Mucosa of stomach (tissue), 1 donor: ENCODE results near the gene GPR142.

Experiments
- H3K27me3 ChIP-seq: one replicate; pipeline ENCODE4 v1.7.0; 2013; ENCODE audit warnings: mild to moderate bottlenecking, low read length; ENCODE audit not compliant: control insufficient read depth, insufficient read depth
- H3K36me3 ChIP-seq: one replicate; pipeline ENCODE4 v1.7.0; 2013; ENCODE audit warnings: low read length; ENCODE audit not compliant: control insufficient read depth, insufficient read depth
- H3K4me1 ChIP-seq: one replicate; pipeline ENCODE4 v1.7.0; 2013; ENCODE audit warnings: mild to moderate bottlenecking, low read length; ENCODE audit not compliant: control insufficient read depth, insufficient read depth
- H3K4me3 ChIP-seq: one replicate; pipeline ENCODE4 v1.7.0; 2013; ENCODE audit warnings: low read length
- H3K9ac ChIP-seq: one replicate; pipeline ENCODE4 v1.7.0; 2013; ENCODE audit warnings: mild to moderate bottlenecking, low read length, moderate library complexity
- H3K9me3 ChIP-seq: one replicate; pipeline ENCODE4 v1.7.0; 2013; ENCODE audit warnings: mild to moderate bottlenecking, low read length, moderate library complexity; ENCODE audit not compliant: control insufficient read depth
- donor health status: Pancreatic carcinoma.

GPR142 gene

DNA sequence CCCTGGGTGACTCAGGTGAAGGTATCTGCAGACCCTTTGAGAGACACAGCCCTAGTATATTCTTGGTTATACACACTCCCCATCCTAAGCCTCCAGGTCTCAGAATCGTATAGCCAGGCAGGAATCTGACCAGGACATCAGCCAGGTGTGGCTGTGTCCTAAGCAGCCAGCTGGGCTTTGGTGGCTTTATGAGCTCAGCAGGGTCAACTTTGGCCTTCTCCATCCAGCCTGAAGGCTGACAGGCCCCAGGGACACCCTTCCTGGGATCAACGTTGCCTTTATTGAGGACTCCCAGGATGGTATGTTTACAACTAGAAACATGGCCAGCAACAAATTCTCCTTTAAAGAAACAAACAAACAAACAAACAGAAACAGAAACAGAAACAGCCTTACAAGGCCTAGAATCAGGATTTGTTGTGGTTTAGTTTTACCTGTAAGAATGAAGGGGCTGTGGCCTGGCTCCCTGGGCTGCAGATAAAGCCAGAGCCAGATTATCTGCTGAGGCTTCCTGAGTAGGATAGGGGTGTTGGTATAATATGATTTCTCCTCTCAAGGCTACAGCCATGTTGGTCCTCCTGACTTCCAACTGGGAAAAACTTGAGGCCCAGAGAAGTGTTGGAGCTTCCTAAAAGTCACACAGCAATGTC, 32.8 kb upstream of the GPR142 start:
- H3K27me3 ChIP-seq, result peaks cover 16% of the 10 kb centered on the region
- H3K36me3 ChIP-seq, result no peaks in the 10 kb centered on the region
- no peaks in the 10 kb centered on the region for H3K9me3 ChIP-seq
- no peak overlapping the region for H3K4me3 ChIP-seq
- no peaks in the 10 kb centered on the region for H3K4me1 ChIP-seq
- no peak overlapping the region for H3K9ac ChIP-seq

DNA sequence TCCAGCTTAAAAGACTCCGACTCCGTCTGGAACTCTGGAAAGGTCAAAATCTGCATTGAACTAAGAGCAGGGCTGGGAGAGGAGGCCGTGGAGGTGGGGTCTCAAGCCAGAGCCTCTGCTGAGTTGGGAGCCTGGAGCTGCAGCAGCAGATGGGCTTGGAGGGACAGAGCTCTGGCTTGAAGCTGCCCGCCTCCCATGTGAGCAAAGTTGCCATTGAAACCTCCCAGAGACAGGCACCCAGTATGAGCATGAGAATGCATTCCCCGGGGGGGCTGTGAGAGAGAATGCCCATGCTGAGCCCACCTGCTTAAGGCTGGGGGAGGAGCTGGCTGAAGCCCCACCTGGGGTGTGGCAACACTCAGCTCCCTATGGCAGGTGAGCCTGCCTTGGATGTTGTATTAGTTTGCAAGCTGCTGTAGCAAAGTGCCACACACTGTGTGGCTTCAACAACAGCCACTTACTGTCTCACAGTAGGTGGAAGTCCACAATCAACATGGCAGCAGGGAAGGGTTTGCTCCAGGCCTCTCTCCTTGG, 31.7 kb upstream of the GPR142 start:
- Histone ChIP-seq H3K4me1 (no peaks in the 10 kb centered on the region), H3K36me3 (no peaks in the 10 kb centered on the region), H3K9me3 (no peaks in the 10 kb centered on the region), H3K27me3 (peaks cover 13% of the 10 kb centered on the region), H3K4me3 (no peak overlapping the region), H3K9ac (no peak overlapping the region)

DNA sequence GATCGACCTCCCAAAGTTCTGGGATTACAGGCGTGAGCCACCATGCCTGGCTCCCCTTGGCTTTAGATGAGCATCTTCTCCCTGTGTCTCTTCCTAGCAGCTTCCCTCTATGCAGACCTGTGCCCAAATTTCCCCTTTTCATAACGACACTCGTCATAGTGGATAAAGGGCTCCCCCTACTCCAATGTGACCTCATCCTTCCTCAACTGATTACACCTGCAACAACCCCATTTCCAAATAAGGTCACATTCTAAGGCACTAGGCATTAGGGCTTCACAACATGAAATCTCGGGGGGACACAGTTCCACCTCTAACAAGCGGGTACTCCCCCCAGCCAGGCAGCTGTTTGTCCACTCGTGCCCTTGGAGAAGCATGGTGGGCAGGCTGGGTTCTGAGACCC, 31.0 kb upstream of the GPR142 start:
- no peak overlapping the region for H3K4me3 ChIP-seq
- H3K9ac ChIP-seq, result no peak overlapping the region
- no peaks in the 10 kb centered on the region for H3K36me3 ChIP-seq
- peaks cover 8% of the 10 kb centered on the region for H3K27me3 ChIP-seq
- H3K4me1 ChIP-seq, result no peaks in the 10 kb centered on the region
- H3K9me3 ChIP-seq, result no peaks in the 10 kb centered on the region

DNA sequence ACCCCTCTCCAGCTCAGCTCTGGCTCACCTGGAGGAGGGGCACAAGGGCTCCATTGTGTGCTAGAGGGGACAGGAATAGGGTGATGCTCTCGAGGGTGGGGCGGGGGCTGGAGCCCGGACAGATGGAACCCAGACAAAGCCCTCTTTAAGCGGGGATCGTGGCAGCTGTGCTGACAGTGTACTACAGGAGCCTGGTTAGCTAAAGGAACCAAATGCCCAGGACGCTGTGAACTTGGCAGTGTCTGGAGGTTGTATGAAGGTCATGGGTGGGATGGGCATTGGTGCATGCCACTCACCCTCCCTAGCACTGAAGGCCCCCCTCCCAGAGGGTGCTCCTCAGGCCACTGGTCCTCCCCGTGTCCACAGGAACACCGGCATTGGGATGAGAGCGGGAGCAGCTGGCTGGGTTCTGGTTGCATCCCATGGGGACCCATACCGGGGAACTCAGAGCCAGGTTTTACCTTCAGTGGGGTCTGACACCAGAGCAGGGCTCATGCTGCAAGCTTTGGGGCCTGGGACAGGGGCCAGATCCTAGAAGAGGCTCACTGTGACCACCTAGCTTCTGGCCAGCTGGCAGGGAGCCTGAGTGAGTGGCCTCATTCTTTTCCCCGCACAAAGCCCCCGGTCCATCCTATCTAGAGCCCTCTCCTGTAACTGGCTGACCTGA, 29.3 kb upstream of the GPR142 start:
- Histone ChIP-seq H3K9ac (no peak overlapping the region), H3K4me3 (no peak overlapping the region), H3K27me3 (peaks cover 6% of the 10 kb centered on the region), H3K4me1 (no peaks in the 10 kb centered on the region), H3K36me3 (no peaks in the 10 kb centered on the region), H3K9me3 (no peaks in the 10 kb centered on the region)

DNA sequence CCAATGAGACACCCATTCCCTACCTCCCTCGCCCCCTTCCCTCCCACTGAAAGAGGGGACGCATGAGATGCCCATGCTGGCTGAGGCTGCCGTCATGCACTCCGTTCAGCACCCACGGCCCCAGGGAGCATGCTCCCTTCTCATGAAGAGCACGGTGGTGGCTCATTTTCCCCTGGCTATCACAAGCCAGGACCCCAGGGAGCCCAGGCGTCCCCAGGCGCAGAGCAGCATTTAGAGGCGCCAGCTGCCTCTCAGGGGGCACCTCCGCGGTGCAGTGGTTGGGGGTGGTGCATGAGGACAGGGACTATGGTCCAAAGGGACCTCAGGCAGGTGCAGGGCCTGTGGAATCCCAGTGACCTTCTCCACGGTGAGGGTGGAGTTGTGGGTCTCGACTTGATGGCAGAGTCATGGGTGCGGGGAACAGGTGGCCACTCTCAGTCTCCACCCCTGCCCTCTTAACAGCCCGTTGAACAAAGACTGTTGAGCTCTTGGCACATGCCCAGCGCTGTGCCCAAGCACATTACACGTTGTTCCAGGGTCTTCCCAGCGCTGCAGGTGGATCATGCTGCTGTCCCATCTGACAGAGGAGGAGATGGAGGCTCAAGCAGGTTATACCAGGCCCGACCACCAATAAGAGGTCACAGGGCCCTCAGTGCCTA, 27.6 kb upstream of the GPR142 start:
- no peak overlapping the region for H3K9ac ChIP-seq
- peaks cover 12% of the 10 kb centered on the region for H3K27me3 ChIP-seq
- no peaks in the 10 kb centered on the region for H3K4me1 ChIP-seq
- H3K9me3 ChIP-seq, result no peaks in the 10 kb centered on the region
- no peak overlapping the region for H3K4me3 ChIP-seq
- H3K36me3 ChIP-seq, result no peaks in the 10 kb centered on the region

DNA sequence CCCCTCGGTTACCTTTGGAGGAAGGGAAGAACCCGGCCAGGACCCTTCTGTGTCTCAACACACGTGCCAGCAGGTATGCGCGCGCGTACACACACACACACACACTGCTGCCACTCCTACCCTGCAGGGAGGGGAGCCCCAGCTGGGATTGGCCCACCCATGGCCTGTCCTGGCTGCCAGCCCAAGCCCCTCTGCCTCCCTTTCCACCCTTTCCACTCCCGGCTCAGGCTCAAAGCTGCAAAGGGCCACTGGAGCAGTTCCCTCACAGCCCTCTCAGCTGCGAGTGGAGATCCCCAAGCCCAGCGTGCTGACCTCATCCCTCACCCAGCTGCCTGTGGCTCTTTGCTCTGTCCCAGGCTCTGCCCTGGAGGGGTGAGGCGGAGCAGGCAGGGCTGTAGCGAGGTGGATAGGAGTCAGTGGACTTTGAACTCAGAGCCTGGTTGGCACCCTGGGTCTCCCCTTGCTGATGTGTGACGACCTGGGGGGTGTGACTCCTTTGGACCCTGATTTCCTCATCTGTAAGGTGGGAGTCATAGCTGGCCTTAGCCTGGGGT, 26.8 kb upstream of the GPR142 start:
- Histone ChIP-seq H3K9ac (no peak overlapping the region), H3K4me3 (no peak overlapping the region), H3K4me1 (no peaks in the 10 kb centered on the region), H3K9me3 (no peaks in the 10 kb centered on the region), H3K27me3 (peaks cover 12% of the 10 kb centered on the region), H3K36me3 (no peaks in the 10 kb centered on the region)

DNA sequence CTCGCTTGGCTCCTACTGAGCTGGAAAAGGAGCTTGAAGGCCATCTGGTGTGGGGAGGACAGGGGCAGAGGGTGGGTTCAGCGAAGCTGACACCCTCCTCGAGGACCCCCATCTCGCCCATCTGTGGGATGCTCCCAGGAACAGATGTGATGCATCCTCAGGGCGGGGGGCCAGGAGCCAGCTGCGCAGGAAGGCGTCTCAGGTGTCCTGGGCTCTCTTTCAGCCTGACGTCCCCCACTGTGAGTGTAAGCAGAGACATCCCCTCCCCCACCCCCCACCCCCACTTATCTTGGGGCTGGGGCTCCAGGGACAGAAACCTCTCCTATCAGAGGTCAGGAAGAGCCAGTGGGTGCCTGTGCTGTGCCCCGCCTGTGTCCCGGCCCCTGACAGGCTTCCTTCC, 25.1 kb upstream of the GPR142 start:
- Histone ChIP-seq H3K4me3 (no peak overlapping the region), H3K9ac (no peak overlapping the region), H3K36me3 (no peaks in the 10 kb centered on the region), H3K27me3 (peaks cover 12% of the 10 kb centered on the region), H3K4me1 (no peaks in the 10 kb centered on the region), H3K9me3 (no peaks in the 10 kb centered on the region)

DNA sequence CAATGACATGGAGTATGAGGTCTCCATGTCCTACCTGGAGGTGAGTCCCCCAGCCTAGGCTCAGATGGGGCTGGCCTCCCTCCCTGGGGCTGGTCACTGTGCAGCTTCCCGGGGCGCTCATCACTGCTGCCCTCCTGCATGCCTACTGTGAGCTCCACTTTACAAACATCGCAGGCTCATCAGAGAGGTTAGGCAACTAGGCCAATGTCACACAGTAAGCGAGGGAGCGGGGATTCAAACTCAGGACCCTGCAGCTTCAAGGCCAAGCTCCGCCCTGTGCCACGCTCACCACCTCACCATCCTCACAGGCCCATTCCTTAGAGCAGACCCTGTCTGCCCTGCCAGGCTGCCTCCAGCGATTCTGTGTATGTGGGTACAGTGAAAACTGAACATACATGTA, 24.2 kb upstream of the GPR142 start:
- Histone ChIP-seq H3K36me3 (no peaks in the 10 kb centered on the region), H3K27me3 (peaks cover 12% of the 10 kb centered on the region), H3K4me3 (no peak overlapping the region), H3K9me3 (no peaks in the 10 kb centered on the region), H3K9ac (no peak overlapping the region), H3K4me1 (no peaks in the 10 kb centered on the region)

DNA sequence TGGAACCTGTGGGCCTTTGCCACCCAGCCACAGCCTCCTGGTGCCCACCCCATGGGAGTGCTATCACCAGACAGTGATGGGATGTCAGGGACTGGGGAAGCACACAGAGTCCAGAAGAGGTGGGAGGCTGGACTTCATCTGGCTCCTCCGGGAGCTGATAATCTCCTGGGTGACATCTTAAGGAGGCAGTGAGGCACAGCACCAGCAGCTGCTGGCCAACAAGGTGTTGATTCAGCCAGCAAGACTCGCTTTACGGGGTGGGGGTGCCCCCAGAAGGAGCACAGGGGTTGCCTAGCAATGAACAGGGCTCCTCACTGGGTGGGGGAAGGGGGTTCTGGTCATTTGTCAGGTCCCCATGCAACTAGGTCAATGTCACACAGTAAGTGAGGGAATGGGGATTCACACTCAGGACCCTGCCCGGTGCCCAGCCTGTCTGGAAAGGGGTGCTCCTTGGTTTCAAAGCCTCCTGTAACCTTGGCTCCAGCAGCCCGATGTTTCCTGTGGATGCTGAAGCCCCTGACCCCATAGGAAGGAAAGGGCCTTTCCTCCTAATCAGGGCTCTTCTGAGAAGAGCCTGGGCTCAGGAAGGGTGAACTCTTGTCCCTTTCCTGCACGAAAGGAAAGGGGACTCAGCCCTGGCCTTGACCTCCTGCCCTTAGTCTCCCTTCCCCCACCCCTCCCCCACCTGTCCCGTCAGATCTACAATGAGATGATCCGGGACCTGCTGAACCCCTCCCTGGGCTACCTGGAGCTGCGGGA, 23.6 kb upstream of the GPR142 start:
- Histone ChIP-seq H3K4me1 (no peaks in the 10 kb centered on the region), H3K9me3 (no peaks in the 10 kb centered on the region), H3K27me3 (peaks cover 8% of the 10 kb centered on the region), H3K9ac (no peak overlapping the region), H3K36me3 (no peaks in the 10 kb centered on the region), H3K4me3 (no peak overlapping the region)

DNA sequence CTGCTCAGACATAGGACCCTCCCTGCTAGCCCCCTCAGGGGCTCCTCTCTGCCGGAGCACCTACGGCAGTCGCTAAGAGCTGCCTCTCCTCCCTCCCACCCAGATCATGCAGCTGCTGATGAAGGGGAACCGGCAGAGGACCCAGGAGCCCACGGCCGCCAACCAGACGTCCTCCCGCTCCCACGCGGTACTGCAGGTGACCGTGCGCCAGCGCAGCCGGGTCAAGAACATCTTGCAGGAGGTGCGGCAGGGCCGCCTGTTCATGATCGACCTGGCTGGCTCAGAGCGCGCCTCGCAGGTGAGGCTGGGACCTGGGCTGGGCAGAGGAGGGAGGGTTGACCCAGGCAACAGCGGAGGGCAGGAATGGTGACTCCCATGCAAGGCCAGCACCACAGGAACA, 22.6 kb upstream of the GPR142 start:
- no peak overlapping the region for H3K9ac ChIP-seq
- H3K4me1 ChIP-seq, result no peaks in the 10 kb centered on the region
- H3K9me3 ChIP-seq, result no peaks in the 10 kb centered on the region
- no peak overlapping the region for H3K4me3 ChIP-seq
- peaks cover 9% of the 10 kb centered on the region for H3K27me3 ChIP-seq
- no peaks in the 10 kb centered on the region for H3K36me3 ChIP-seq

DNA sequence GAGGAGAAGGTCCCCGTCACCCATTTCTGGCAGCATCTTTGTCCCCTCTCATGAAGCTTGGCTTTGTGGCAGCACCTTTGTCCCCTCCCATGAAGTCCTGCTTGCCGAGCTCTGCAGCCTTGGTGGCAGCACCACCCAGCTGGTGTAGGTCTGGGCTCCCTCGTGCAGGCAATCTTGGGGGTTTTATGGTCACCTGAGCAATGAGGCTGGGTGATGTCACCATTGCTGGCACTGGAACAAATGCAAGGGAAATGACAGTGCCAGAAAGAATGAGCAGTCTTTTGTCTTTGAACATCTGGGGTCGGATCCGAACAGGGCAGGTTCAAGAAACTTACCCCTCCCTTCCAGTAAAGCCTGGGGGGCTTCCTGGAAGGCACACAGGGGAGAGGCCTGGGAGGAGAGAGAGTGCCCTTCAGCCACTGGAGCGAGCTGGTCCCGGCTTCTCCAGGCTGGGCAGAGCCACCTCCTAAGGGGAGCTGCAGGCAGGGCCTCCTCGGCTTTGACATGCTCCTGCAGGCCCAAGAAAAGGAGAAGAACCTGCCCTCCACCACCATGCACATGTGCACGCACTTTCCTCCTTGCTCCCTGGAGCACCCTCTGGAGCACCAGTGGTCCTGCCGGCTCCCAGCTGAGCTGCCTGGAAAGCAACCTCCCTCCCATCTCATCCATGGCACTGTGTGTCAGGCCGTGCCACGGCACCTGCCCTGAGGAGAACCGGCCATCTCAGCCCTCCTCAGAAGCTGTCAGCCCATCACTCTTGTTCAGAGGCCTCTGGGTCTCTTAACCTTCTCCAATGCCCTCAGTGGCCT, 21.7 kb upstream of the GPR142 start:
- H3K4me3 ChIP-seq, result no peak overlapping the region
- H3K4me1 ChIP-seq, result no peaks in the 10 kb centered on the region
- peaks cover 9% of the 10 kb centered on the region for H3K27me3 ChIP-seq
- no peaks in the 10 kb centered on the region for H3K36me3 ChIP-seq
- no peaks in the 10 kb centered on the region for H3K9me3 ChIP-seq
- H3K9ac ChIP-seq, result no peak overlapping the region
